ENCODE data around the gene IL12RB2.

DNA sequence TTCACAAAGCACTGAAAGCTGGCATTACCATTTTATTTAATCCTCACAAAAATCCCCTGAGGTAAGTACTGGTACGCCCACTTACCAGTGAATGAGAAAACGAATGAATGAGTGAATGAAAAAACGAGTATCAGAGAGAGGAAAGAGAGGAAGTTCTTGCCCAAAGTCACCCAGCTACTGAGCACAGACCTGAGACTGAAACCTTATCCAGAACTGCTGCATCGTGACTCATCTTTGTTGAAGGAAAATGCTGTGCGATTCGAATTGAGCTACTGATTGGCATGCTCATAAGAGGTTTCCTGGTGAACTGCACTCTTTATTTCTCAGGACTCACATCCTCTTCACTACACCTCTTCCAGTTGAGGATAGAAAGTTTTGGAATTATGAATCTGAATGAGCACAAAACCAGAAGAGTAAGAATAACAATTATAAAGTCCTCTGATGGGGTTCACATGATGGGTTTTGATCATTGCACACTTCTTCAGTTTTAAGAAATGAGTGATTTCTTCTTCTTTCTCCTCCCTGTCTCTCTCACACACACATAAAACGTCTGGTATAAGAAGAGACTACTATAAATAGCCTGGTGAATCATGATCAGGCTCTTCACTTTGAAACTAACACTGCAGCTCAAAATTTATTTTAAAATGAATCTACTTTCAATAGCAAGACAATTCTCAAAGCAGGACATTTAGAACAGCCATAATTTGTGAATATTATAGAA, 32.1 kb downstream of the IL12RB2 start:
- TF ChIP-seq, protein P1, sequence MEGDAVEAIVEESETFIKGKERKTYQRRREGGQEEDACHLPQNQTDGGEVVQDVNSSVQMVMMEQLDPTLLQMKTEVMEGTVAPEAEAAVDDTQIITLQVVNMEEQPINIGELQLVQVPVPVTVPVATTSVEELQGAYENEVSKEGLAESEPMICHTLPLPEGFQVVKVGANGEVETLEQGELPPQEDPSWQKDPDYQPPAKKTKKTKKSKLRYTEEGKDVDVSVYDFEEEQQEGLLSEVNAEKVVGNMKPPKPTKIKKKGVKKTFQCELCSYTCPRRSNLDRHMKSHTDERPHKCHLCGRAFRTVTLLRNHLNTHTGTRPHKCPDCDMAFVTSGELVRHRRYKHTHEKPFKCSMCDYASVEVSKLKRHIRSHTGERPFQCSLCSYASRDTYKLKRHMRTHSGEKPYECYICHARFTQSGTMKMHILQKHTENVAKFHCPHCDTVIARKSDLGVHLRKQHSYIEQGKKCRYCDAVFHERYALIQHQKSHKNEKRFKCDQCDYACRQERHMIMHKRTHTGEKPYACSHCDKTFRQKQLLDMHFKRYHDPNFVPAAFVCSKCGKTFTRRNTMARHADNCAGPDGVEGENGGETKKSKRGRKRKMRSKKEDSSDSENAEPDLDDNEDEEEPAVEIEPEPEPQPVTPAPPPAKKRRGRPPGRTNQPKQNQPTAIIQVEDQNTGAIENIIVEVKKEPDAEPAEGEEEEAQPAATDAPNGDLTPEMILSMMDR (IDR thresholded peaks at IDR 0.05), result no peak
- TF ChIP-seq EP300 (IDR thresholded peaks at IDR 0.05), result no peak
- no peak for TF ChIP-seq POLR2A (IDR thresholded peaks at IDR 0.05)

All from tibial nerve (tissue), 4 donors.